Thyroid gland (tissue), 4 donors: ENCODE measurements around the gene ALDH4A1.

Source experiments
- POLR2A ChIP-seq, 2 donors: fragments of 450-650 bp; IDR thresholded peaks; one replicate each; pipeline ENCODE4 v1.6.1; 2017; ENCODE audit warnings: antibody characterized with exemption in 2 of 2, mild to moderate bottlenecking in 2 of 2, moderate library complexity in 1 of 2
- TF ChIP-seq, protein P1 (sequence below), 6 experiments: fragments of 200-600 bp in 3 of 6; fragments of 450-650 bp in 3 of 6; sonication (generic) in 3 of 6; IDR thresholded peaks; one replicate each; pipeline ENCODE4 v1.5.1; 2016 to 2019; ENCODE audit warnings: antibody characterized with exemption in 6 of 6, mild to moderate bottlenecking in 2 of 6, inconsistent platforms in 1 of 6, moderate library complexity in 1 of 6

DNA sequence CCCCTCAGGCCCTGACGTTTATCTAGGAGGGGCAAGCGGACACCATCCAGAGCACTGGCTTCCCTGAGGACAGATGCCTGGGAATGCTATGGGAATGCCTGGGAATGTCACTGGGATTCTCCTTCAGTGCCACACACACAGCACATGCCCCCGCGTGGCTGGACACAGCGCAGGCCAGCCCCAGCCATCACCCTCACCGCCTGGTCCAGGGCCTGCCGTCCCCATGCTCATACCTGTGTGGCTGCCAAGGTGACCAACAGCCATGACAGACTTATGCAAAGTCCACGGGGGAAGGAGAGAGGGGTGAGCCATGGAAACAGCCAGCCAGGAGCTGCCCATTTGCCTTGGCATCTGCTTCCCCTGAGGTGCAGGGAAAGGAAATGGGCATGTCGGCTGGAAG is 37.2 kb downstream of the ALDH4A1 start:
- TF ChIP-seq, protein P1, sequence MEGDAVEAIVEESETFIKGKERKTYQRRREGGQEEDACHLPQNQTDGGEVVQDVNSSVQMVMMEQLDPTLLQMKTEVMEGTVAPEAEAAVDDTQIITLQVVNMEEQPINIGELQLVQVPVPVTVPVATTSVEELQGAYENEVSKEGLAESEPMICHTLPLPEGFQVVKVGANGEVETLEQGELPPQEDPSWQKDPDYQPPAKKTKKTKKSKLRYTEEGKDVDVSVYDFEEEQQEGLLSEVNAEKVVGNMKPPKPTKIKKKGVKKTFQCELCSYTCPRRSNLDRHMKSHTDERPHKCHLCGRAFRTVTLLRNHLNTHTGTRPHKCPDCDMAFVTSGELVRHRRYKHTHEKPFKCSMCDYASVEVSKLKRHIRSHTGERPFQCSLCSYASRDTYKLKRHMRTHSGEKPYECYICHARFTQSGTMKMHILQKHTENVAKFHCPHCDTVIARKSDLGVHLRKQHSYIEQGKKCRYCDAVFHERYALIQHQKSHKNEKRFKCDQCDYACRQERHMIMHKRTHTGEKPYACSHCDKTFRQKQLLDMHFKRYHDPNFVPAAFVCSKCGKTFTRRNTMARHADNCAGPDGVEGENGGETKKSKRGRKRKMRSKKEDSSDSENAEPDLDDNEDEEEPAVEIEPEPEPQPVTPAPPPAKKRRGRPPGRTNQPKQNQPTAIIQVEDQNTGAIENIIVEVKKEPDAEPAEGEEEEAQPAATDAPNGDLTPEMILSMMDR (IDR thresholded peaks at IDR 0.05), result no peak
- no peak for TF ChIP-seq POLR2A (IDR thresholded peaks at IDR 0.05)
